Trophoblast cell (in vitro differentiated cells and primary cell): ENCODE data around the gene B3GNT3.

Experiments
- DNase-seq, 2 donors: peaks; one replicate each; pipeline ENCODE4 v3.0.0-alpha.2; 2016
- H2AFZ ChIP-seq: 2 replicates; pipeline ENCODE4 v1.6.1; 2013; ENCODE audit warnings: low read length, moderate library complexity, mild to moderate bottlenecking; ENCODE audit not compliant: insufficient read depth, poor library complexity
- H2AK5ac ChIP-seq: 2 replicates; pipeline ENCODE4 v1.6.1; 2013; ENCODE audit warnings: mild to moderate bottlenecking, low read length
- H2BK120ac ChIP-seq: 2 replicates; pipeline ENCODE4 v1.6.1; 2013; ENCODE audit warnings: low read length, mild to moderate bottlenecking, moderate library complexity; ENCODE audit not compliant: insufficient read depth, poor library complexity
- H2BK12ac ChIP-seq: 2 replicates; pipeline ENCODE4 v1.6.1; 2013; ENCODE audit warnings: mild to moderate bottlenecking, low read length, moderate library complexity
- H2BK5ac ChIP-seq: 2 replicates; pipeline ENCODE4 v1.6.1; 2013; ENCODE audit warnings: low read length, low read depth, moderate library complexity, mild to moderate bottlenecking; ENCODE audit not compliant: poor library complexity
- H3K14ac ChIP-seq: 2 replicates; pipeline ENCODE4 v1.6.1; 2013; ENCODE audit warnings: mild to moderate bottlenecking, low read length
- H3K18ac ChIP-seq: 2 replicates; pipeline ENCODE4 v1.6.1; 2013; ENCODE audit warnings: mild to moderate bottlenecking, low read length
- H3K23ac ChIP-seq: 2 replicates; pipeline ENCODE4 v1.6.1; 2013; ENCODE audit warnings: low read length
- H3K27ac ChIP-seq: 2 replicates; pipeline ENCODE4 v1.5.1; 2013; ENCODE audit warnings: low read depth, mild to moderate bottlenecking, inconsistent platforms, low read length, moderate library complexity
- H3K27me3 ChIP-seq: 2 replicates; pipeline ENCODE4 v1.6.1; 2013; ENCODE audit warnings: inconsistent platforms, mild to moderate bottlenecking, low read length, moderate library complexity; ENCODE audit not compliant: insufficient read depth
- H3K36me3 ChIP-seq, 2 experiments: 1 replicate in 1 of 2; 2 replicates in 1 of 2; pipeline ENCODE4 v1.6.1; 2013; ENCODE audit warnings: low read length in 2 of 2, mild to moderate bottlenecking in 2 of 2, moderate library complexity in 1 of 2; ENCODE audit not compliant: insufficient read depth in 2 of 2, control insufficient read depth in 1 of 2
- H3K4ac ChIP-seq: 2 replicates; pipeline ENCODE4 v1.6.1; 2013; ENCODE audit warnings: low read depth, mild to moderate bottlenecking, low read length, moderate library complexity
- H3K4me1 ChIP-seq, 2 experiments: 1 replicate in 1 of 2; 2 replicates in 1 of 2; pipeline ENCODE4 v1.6.1; 2013; ENCODE audit warnings: low read length in 2 of 2, mild to moderate bottlenecking in 2 of 2, moderate library complexity in 1 of 2; ENCODE audit not compliant: insufficient read depth in 2 of 2, control insufficient read depth in 1 of 2
- H3K4me2 ChIP-seq: 2 replicates; pipeline ENCODE4 v1.6.1; 2013; ENCODE audit warnings: inconsistent platforms, mild to moderate bottlenecking, low read length, moderate library complexity
- H3K4me3 ChIP-seq: 2 replicates; pipeline ENCODE4 v1.5.1; 2013; ENCODE audit warnings: mild to moderate bottlenecking, low read depth, low read length, inconsistent platforms
- H3K79me1 ChIP-seq: one replicate; pipeline ENCODE4 v1.6.1; 2013; ENCODE audit warnings: low read length
- H3K79me2 ChIP-seq: 2 replicates; pipeline ENCODE4 v1.6.1; 2013; ENCODE audit warnings: low read length, mild to moderate bottlenecking; ENCODE audit not compliant: control insufficient read depth, insufficient read depth, poor library complexity
- H3K9ac ChIP-seq: 2 replicates; pipeline ENCODE4 v1.6.1; 2013; ENCODE audit warnings: mild to moderate bottlenecking, low read length
- H3K9me3 ChIP-seq: 2 replicates; pipeline ENCODE4 v1.6.1; 2013; ENCODE audit warnings: low read depth, mild to moderate bottlenecking, control low read depth, inconsistent platforms, low read length; ENCODE audit not compliant: insufficient read depth
- H4K12ac ChIP-seq: 2 replicates; pipeline ENCODE4 v1.6.1; 2013; ENCODE audit warnings: low read depth, mild to moderate bottlenecking, low read length, moderate library complexity
- H4K8ac ChIP-seq: 2 replicates; pipeline ENCODE4 v1.6.1; 2013; ENCODE audit warnings: low read depth, mild to moderate bottlenecking, low read length, moderate library complexity
- H4K91ac ChIP-seq: one replicate; pipeline ENCODE4 v1.6.1; 2013; ENCODE audit warnings: low read depth, mild to moderate bottlenecking, low read length, moderate library complexity
- WGBS: extraction: QIAGEN DNeasy Blood & Tissue Kit; methylation state at CpG from one replicate; pipeline ENCODE4 v1.1.7; 2013; ENCODE audit warnings: missing lambda C conversion rate; ENCODE audit not compliant: insufficient read length, insufficient coverage; ENCODE audit errors: extremely low coverage; 5-methylcytosine and 5-hydroxymethylcytosine counted together

Gene B3GNT3

GRCh38 chr19:17805427-17805826, 10.5 kb downstream of the B3GNT3 start:
- H3K4me2 ChIP-seq: no peak overlapping the region
- H3K4me3 ChIP-seq: no peak overlapping the region
- no peak overlapping the region for H4K8ac ChIP-seq
- no peak overlapping the region for H2AFZ ChIP-seq
- H3K27me3 ChIP-seq: no peaks in the 10 kb centered on the region
- no peak overlapping the region for H2BK12ac ChIP-seq
- no peak for DNase-seq
- no peak overlapping the region for H3K4ac ChIP-seq
- H3K9me3 ChIP-seq: peaks cover 4% of the 10 kb centered on the region
- no peak overlapping the region for H3K9ac ChIP-seq
- no peak overlapping the region for H3K23ac ChIP-seq
- H2BK120ac ChIP-seq: no peak overlapping the region
- no peak overlapping the region for H3K27ac ChIP-seq
- H4K12ac ChIP-seq: no peak overlapping the region
- no peak overlapping the region for H2AK5ac ChIP-seq
- H3K18ac ChIP-seq: no peak overlapping the region
- H3K79me2 ChIP-seq: no peaks in the 10 kb centered on the region
- H4K91ac ChIP-seq: no peak overlapping the region
- no peak overlapping the region for H3K14ac ChIP-seq
- no CpG with 5 or more reads among the region's 4 CpGs for WGBS
- H3K79me1 ChIP-seq: no peaks in the 10 kb centered on the region
- H2BK5ac ChIP-seq: no peak overlapping the region
- no peaks in the 10 kb centered on the region for H3K4me1 ChIP-seq
- no peaks in the 10 kb centered on the region for H3K36me3 ChIP-seq

- H4K91ac ChIP-seq: no peak overlapping the region
- no peaks in the 10 kb centered on the region for H3K27me3 ChIP-seq
- no peak overlapping the region for H4K12ac ChIP-seq
- no peak overlapping the region for H2BK5ac ChIP-seq
- H3K4me3 ChIP-seq: no peak overlapping the region
- H3K4me1 ChIP-seq: no peaks in the 10 kb centered on the region
- H2AK5ac ChIP-seq: no peak overlapping the region
- no peak overlapping the region for H3K23ac ChIP-seq
- H3K36me3 ChIP-seq: no peaks in the 10 kb centered on the region
- WGBS: no CpG with 5 or more reads among the region's 3 CpGs
- no peak overlapping the region for H2BK12ac ChIP-seq
- no peak overlapping the region for H2BK120ac ChIP-seq
- H3K9me3 ChIP-seq: peaks cover 4% of the 10 kb centered on the region
- H3K18ac ChIP-seq: no peak overlapping the region
- no peak overlapping the region for H3K4me2 ChIP-seq
- no peak overlapping the region for H2AFZ ChIP-seq
- no peaks in the 10 kb centered on the region for H3K79me2 ChIP-seq
- H3K27ac ChIP-seq: no peak overlapping the region
- no peak overlapping the region for H3K4ac ChIP-seq
- DNase-seq: no peak
- H3K79me1 ChIP-seq: no peaks in the 10 kb centered on the region
- H3K14ac ChIP-seq: no peak overlapping the region
- no peak overlapping the region for H3K9ac ChIP-seq
- no peak overlapping the region for H4K8ac ChIP-seq
Observed at GRCh38 chr19:17806945-17807344, 12.0 kb downstream of the B3GNT3 start.

- Histone ChIP-seq H3K4me3 (no peak overlapping the region), H2BK5ac (no peak overlapping the region), H4K8ac (no peak overlapping the region), H3K27ac (no peak overlapping the region), H3K23ac (no peak overlapping the region), H3K36me3 (no peaks in the 10 kb centered on the region), H3K9ac (no peak overlapping the region), H3K18ac (no peak overlapping the region), H4K91ac (no peak overlapping the region), H3K9me3 (no peaks in the 10 kb centered on the region), H3K79me2 (no peaks in the 10 kb centered on the region), H4K12ac (no peak overlapping the region), H2AFZ (no peak overlapping the region), H3K79me1 (no peaks in the 10 kb centered on the region), H2AK5ac (no peak overlapping the region), H3K4me2 (no peak overlapping the region), H2BK120ac (no peak overlapping the region), H2BK12ac (no peak overlapping the region), H3K27me3 (no peaks in the 10 kb centered on the region), H3K4me1 (no peaks in the 10 kb centered on the region), H3K4ac (no peak overlapping the region), H3K14ac (no peak overlapping the region)
- WGBS: no CpG with 5 or more reads among the region's 38 CpGs
- DNase-seq: no peak
Observed at GRCh38 chr19:17807731-17808316, 12.9 kb downstream of the B3GNT3 start.

GRCh38 chr19:17811103-17811502, 16.2 kb downstream of the B3GNT3 start:
- Histone ChIP-seq H2AK5ac (no peak overlapping the region), H3K4ac (no peak overlapping the region), H4K8ac (no peak overlapping the region), H3K4me1 (no peaks in the 10 kb centered on the region), H3K79me1 (no peaks in the 10 kb centered on the region), H3K23ac (no peak overlapping the region), H3K36me3 (no peaks in the 10 kb centered on the region), H3K18ac (no peak overlapping the region), H2AFZ (no peak overlapping the region), H3K27me3 (no peaks in the 10 kb centered on the region), H3K4me3 (no peak overlapping the region), H2BK12ac (no peak overlapping the region), H2BK5ac (no peak overlapping the region), H3K14ac (no peak overlapping the region), H4K91ac (no peak overlapping the region), H3K9ac (no peak overlapping the region), H3K27ac (no peak overlapping the region), H4K12ac (no peak overlapping the region), H3K4me2 (no peak overlapping the region), H3K79me2 (no peaks in the 10 kb centered on the region), H2BK120ac (no peak overlapping the region), H3K9me3 (no peaks in the 10 kb centered on the region)
- no CpG with 5 or more reads among the region's 2 CpGs for WGBS
- no peak for DNase-seq
